ENCODE measurements around the gene CLCN4. TPM values are rescaled to one million over a fixed set of nuclear protein-coding genes. Genes with fewer than 3 reads are reported as not detected.

CLCN4 gene
- total RNA-seq, 1 experiment from 2014 or later, result 10.0 TPM

DNA sequence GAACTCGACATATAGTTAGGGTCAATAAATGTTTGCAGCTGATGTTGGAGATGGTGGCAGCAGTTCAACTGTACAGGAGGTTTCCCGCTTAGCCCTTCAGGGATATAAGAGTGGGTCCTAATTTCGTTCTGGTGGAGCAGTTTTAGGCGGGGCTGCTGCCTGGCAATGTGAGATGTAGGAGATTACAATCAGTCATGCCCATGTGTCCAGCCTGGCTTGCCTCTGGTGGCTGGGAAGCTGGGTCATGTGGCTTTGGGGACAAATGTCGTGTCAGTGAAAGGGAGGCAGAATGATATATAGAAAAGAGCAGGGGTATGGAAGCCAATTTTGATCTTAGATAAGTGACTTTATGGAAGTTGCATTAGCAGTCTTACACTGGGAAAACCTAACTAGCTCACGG is 129.4 kb downstream of the CLCN4 start:
- POLR2A ChIA-PET, result no interaction called here
- BruUV-seq (replicated peaks), result no TSS peak
- TF ChIP-seq, protein P1, sequence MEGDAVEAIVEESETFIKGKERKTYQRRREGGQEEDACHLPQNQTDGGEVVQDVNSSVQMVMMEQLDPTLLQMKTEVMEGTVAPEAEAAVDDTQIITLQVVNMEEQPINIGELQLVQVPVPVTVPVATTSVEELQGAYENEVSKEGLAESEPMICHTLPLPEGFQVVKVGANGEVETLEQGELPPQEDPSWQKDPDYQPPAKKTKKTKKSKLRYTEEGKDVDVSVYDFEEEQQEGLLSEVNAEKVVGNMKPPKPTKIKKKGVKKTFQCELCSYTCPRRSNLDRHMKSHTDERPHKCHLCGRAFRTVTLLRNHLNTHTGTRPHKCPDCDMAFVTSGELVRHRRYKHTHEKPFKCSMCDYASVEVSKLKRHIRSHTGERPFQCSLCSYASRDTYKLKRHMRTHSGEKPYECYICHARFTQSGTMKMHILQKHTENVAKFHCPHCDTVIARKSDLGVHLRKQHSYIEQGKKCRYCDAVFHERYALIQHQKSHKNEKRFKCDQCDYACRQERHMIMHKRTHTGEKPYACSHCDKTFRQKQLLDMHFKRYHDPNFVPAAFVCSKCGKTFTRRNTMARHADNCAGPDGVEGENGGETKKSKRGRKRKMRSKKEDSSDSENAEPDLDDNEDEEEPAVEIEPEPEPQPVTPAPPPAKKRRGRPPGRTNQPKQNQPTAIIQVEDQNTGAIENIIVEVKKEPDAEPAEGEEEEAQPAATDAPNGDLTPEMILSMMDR (IDR thresholded peaks at IDR 0.05; ENCODE audit: insufficient read depth in 1 of 2, low read depth in 1 of 2, low read length in 1 of 2, severe bottlenecking in 1 of 2, unreplicated experiment in 1 of 2), result no peak

More for the DNA sequence above, 129.4 kb downstream of the CLCN4 start:
- intact Hi-C loops (cut with micrococcal nuclease; ENCODE audit: unreplicated experiment), result no loop called here
- H3K27ac Mint-ChIP-seq (ENCODE audit: unreplicated experiment), result no peak overlapping the region
- Histone ChIP-seq H3K4me1 (peaks cover 8% of the 10 kb centered on the region; the same call in 1 of the 2 replicates), H3K36me3 (ENCODE audit: control insufficient read depth, insufficient read depth, low read length) (no peaks in the 10 kb centered on the region), H3K4me3 (ENCODE audit: low read depth, low read length) (no peak overlapping the region), H3K27me3 (replicated peaks; ENCODE audit: control insufficient read depth, insufficient read depth, low read length) (no peaks in the 10 kb centered on the region), H3K9me3 (no peaks in the 10 kb centered on the region)
- H3K9me3 Mint-ChIP-seq (ENCODE audit: unreplicated experiment), result peaks cover 27% of the 10 kb centered on the region
- H3K36me3 Mint-ChIP-seq (ENCODE audit: insufficient read depth, unreplicated experiment), result no peaks in the 10 kb centered on the region
- no peaks in the 10 kb centered on the region for H3K27me3 Mint-ChIP-seq (ENCODE audit: insufficient read depth, unreplicated experiment)
- no peak overlapping the region for H3K4me3 Mint-ChIP-seq (ENCODE audit: unreplicated experiment)
- CTCF ChIA-PET, result no interaction called here
- H3K4me1 Mint-ChIP-seq (ENCODE audit: low read depth, unreplicated experiment), result peaks cover 22% of the 10 kb centered on the region
- DNase-seq, result no peak

Other genes with a start within 250 kb of the CLCN4 start
- not detected in 2 replicates for gene CLDN34, start 189.6 kb upstream of the CLCN4 start, total RNA-seq (2022)

All from Caco-2 (cell line).